Liver (tissue), 9 donors: ENCODE results near the gene FBXW2. TPM values are rescaled to one million over a fixed set of nuclear protein-coding genes. Genes with fewer than 3 reads are reported as not detected.

Experiments used
- DNase-seq: peaks from one replicate; pipeline ENCODE4 v3.0.0-alpha.2; 2017; ENCODE audit warnings: low spot score
- H3K27ac ChIP-seq, 2 donors: one replicate each; pipeline ENCODE4 v1.7.0; 2013; ENCODE audit warnings: inconsistent platforms in 2 of 2, low read length in 2 of 2, control low read depth in 1 of 2, low read depth in 1 of 2, mild to moderate bottlenecking in 1 of 2
- H3K27me3 ChIP-seq, 4 donors: one replicate each; pipeline versions ENCODE4 v1.6.1 to v1.7.0; 2013; ENCODE audit warnings: low read length in 3 of 4, inconsistent platforms in 1 of 4, mild to moderate bottlenecking in 1 of 4, moderate library complexity in 1 of 4; ENCODE audit not compliant: control insufficient read depth in 4 of 4, insufficient read depth in 4 of 4
- H3K36me3 ChIP-seq, 4 donors: one replicate each; pipeline versions ENCODE4 v1.6.1 to v1.7.0; 2013; ENCODE audit warnings: low read length in 3 of 4, mild to moderate bottlenecking in 3 of 4, low read depth in 1 of 4, moderate library complexity in 1 of 4; ENCODE audit not compliant: control insufficient read depth in 4 of 4, insufficient read depth in 3 of 4
- H3K4me1 ChIP-seq, 4 donors: one replicate each; pipeline versions ENCODE4 v1.6.1 to v1.7.0; 2013; ENCODE audit warnings: low read length in 3 of 4, mild to moderate bottlenecking in 3 of 4, moderate library complexity in 1 of 4; ENCODE audit not compliant: control insufficient read depth in 4 of 4, insufficient read depth in 4 of 4
- H3K4me3 ChIP-seq, 3 donors: one replicate each; pipeline versions ENCODE4 v1.6.1 to v1.7.0; 2013; ENCODE audit warnings: low read length in 3 of 3, control low read depth in 1 of 3, low read depth in 1 of 3, mild to moderate bottlenecking in 1 of 3
- H3K9ac ChIP-seq, 2 donors: one replicate each; pipeline ENCODE4 v1.7.0; 2013; ENCODE audit warnings: low read length in 2 of 2, mild to moderate bottlenecking in 2 of 2, moderate library complexity in 2 of 2, control low read depth in 1 of 2, low read depth in 1 of 2
- H3K9me3 ChIP-seq, 4 donors: one replicate each; pipeline versions ENCODE4 v1.6.1 to v1.7.0; 2013; ENCODE audit warnings: low read length in 3 of 4; ENCODE audit not compliant: control insufficient read depth in 4 of 4
- ATF3 ChIP-seq: IDR thresholded peaks from 2 replicates; pipeline ENCODE4 v1.6.1; 2016; ENCODE audit warnings: antibody characterized with exemption
- CTCF ChIP-seq: fragments of 150-350 bp; IDR thresholded peaks from 2 replicates; pipeline ENCODE4 v1.5.1; 2017; ENCODE audit warnings: improper control_type of control experiment, low read depth, low read length; ENCODE audit not compliant: missing input control
- EGR1 ChIP-seq, 2 donors: IDR thresholded peaks; 2 replicates each; pipeline ENCODE4 v1.6.1; 2016 to 2018; ENCODE audit warnings: antibody characterized with exemption in 2 of 2, low read depth in 2 of 2
- FOXA1 ChIP-seq: IDR thresholded peaks from 2 replicates; pipeline ENCODE4 v1.6.1; 2016; ENCODE audit warnings: antibody characterized with exemption
- FOXA2 ChIP-seq: IDR thresholded peaks from 2 replicates; pipeline ENCODE4 v1.6.1; 2016; ENCODE audit warnings: antibody characterized with exemption
- GABPA ChIP-seq, 2 donors: IDR thresholded peaks in 1 of 2; conservative IDR thresholded peaks in 1 of 2; 2 replicates each; pipeline ENCODE4 v1.6.1; 2016; ENCODE audit warnings: antibody characterized with exemption in 2 of 2, mild to moderate bottlenecking in 1 of 2, moderate library complexity in 1 of 2
- HNF4A ChIP-seq, 2 donors: conservative IDR thresholded peaks; 2 replicates each; pipeline ENCODE4 v1.6.1; 2016; ENCODE audit warnings: antibody characterized with exemption in 2 of 2, mild to moderate bottlenecking in 2 of 2
- HNF4G ChIP-seq: IDR thresholded peaks from 2 replicates; pipeline ENCODE4 v1.6.1; 2016; ENCODE audit warnings: antibody characterized with exemption
- JUND ChIP-seq, 2 donors: IDR thresholded peaks; 2 replicates each; pipeline ENCODE4 v1.6.1; 2016; ENCODE audit warnings: antibody characterized with exemption in 2 of 2
- MAX ChIP-seq: IDR thresholded peaks from 2 replicates; pipeline ENCODE4 v1.6.1; 2016; ENCODE audit warnings: antibody characterized with exemption
- NR2F2 ChIP-seq: IDR thresholded peaks from 2 replicates; pipeline ENCODE4 v1.6.1; 2016; ENCODE audit warnings: antibody characterized with exemption
- RAD21 ChIP-seq, 2 donors: IDR thresholded peaks; 2 replicates each; pipeline ENCODE4 v1.6.1; 2016; ENCODE audit warnings: antibody characterized with exemption in 2 of 2, mild to moderate bottlenecking in 2 of 2
- RXRA ChIP-seq, 2 donors: IDR thresholded peaks; 2 replicates each; pipeline ENCODE4 v1.6.1; 2017 to 2018; ENCODE audit warnings: antibody characterized with exemption in 2 of 2, mild to moderate bottlenecking in 1 of 2
- SP1 ChIP-seq: IDR thresholded peaks from 2 replicates; pipeline ENCODE4 v1.6.1; 2018; ENCODE audit warnings: antibody characterized with exemption, mild to moderate bottlenecking
- TAF1 ChIP-seq: conservative IDR thresholded peaks from 2 replicates; pipeline ENCODE4 v1.6.1; 2016; ENCODE audit warnings: antibody characterized with exemption, mild to moderate bottlenecking
- YY1 ChIP-seq: IDR thresholded peaks from 2 replicates; pipeline ENCODE4 v1.6.1; 2016; ENCODE audit warnings: antibody characterized with exemption, mild to moderate bottlenecking
- WGBS: extraction: QIAGEN DNeasy Blood & Tissue Kit; methylation state at CpG from one replicate; pipeline ENCODE4 v1.1.7; 2013; 5-methylcytosine and 5-hydroxymethylcytosine counted together
- polyA plus RNA-seq, 2 donors: library from polyadenylated mRNA; stranded (reverse) in 1 of 2; unstranded in 1 of 2; fragments of 200-250 nt in 1 of 2; fragments of >200 nt in 1 of 2; fragmentation: Nextera tagmentation in 1 of 2; extraction: Ambion mirVana in 1 of 2; gene quantifications; one replicate each; pipeline versions ENCODE4 v1.2.1 to v1.2.3, GENCODE V29; 2013 to 2015
- total RNA-seq, 2 donors: library from RNA; depleted of rRNA; stranded (reverse); fragments of >200 nt; gene quantifications; one replicate each; pipeline ENCODE4 v1.2.3, GENCODE V29; 2014
- TF ChIP-seq, protein P1 (sequence below): IDR thresholded peaks from 2 replicates; pipeline ENCODE4 v1.6.1; 2016; ENCODE audit warnings: antibody characterized with exemption
- TF ChIP-seq, protein P2 (sequence below): IDR thresholded peaks from 2 replicates; pipeline ENCODE4 v1.6.1; 2016; ENCODE audit warnings: antibody characterized with exemption, mild to moderate bottlenecking
- donor health status: healthy.
- donor health status: healthy.
- donor health status: healthy.
- donor health status: healthy.
- donor health status: healthy.

FBXW2 gene
- total and polyA plus RNA-seq, 4 donors: 7.0 to 40.9 (median 22.5) TPM

GRCh38 chr9:120779227-120779626, 14.0 kb downstream of the FBXW2 start:
- H3K4me1 ChIP-seq: peaks cover 13 to 65% (median 55%) of the 10 kb centered on the region in 4 donors
- no peaks in the 10 kb centered on the region for H3K9me3 ChIP-seq
- H3K4me3 ChIP-seq: no peak overlapping the region
- H3K36me3 ChIP-seq: peaks cover 0 to 12% (median 9%) of the 10 kb centered on the region in 4 donors
- H3K9ac ChIP-seq: no peak overlapping the region
- no peak for DNase-seq
- H3K27ac ChIP-seq: peak overlapping the region; percentile 72 to 80
- H3K27me3 ChIP-seq: no peaks in the 10 kb centered on the region
- TF ChIP-seq RXRA (IDR thresholded peaks at IDR 0.05) (no peak), SP1 (no peak), GABPA (IDR thresholded peaks at IDR 0.05 in 1 of 2, conservative IDR thresholded peaks at IDR 0.05 in 1 of 2) (no peak), NR2F2 (no peak), MAX (no peak), FOXA2 (no peak), HNF4A (conservative IDR thresholded peaks at IDR 0.05) (no peak), FOXA1 (no peak), TAF1 (no peak), ATF3 (no peak), CTCF (no peak), JUND (IDR thresholded peaks at IDR 0.05) (no peak), YY1 (no peak), EGR1 (IDR thresholded peaks at IDR 0.05; ENCODE audit: low read depth in 2 of 2) (no peak), RAD21 (IDR thresholded peaks at IDR 0.05) (no peak)
- TF ChIP-seq, protein P1, sequence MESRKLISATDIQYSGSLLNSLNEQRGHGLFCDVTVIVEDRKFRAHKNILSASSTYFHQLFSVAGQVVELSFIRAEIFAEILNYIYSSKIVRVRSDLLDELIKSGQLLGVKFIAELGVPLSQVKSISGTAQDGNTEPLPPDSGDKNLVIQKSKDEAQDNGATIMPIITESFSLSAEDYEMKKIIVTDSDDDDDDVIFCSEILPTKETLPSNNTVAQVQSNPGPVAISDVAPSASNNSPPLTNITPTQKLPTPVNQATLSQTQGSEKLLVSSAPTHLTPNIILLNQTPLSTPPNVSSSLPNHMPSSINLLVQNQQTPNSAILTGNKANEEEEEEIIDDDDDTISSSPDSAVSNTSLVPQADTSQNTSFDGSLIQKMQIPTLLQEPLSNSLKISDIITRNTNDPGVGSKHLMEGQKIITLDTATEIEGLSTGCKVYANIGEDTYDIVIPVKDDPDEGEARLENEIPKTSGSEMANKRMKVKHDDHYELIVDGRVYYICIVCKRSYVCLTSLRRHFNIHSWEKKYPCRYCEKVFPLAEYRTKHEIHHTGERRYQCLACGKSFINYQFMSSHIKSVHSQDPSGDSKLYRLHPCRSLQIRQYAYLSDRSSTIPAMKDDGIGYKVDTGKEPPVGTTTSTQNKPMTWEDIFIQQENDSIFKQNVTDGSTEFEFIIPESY: no peak
- TF ChIP-seq, protein P2, sequence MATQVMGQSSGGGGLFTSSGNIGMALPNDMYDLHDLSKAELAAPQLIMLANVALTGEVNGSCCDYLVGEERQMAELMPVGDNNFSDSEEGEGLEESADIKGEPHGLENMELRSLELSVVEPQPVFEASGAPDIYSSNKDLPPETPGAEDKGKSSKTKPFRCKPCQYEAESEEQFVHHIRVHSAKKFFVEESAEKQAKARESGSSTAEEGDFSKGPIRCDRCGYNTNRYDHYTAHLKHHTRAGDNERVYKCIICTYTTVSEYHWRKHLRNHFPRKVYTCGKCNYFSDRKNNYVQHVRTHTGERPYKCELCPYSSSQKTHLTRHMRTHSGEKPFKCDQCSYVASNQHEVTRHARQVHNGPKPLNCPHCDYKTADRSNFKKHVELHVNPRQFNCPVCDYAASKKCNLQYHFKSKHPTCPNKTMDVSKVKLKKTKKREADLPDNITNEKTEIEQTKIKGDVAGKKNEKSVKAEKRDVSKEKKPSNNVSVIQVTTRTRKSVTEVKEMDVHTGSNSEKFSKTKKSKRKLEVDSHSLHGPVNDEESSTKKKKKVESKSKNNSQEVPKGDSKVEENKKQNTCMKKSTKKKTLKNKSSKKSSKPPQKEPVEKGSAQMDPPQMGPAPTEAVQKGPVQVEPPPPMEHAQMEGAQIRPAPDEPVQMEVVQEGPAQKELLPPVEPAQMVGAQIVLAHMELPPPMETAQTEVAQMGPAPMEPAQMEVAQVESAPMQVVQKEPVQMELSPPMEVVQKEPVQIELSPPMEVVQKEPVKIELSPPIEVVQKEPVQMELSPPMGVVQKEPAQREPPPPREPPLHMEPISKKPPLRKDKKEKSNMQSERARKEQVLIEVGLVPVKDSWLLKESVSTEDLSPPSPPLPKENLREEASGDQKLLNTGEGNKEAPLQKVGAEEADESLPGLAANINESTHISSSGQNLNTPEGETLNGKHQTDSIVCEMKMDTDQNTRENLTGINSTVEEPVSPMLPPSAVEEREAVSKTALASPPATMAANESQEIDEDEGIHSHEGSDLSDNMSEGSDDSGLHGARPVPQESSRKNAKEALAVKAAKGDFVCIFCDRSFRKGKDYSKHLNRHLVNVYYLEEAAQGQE: no peak

DNA sequence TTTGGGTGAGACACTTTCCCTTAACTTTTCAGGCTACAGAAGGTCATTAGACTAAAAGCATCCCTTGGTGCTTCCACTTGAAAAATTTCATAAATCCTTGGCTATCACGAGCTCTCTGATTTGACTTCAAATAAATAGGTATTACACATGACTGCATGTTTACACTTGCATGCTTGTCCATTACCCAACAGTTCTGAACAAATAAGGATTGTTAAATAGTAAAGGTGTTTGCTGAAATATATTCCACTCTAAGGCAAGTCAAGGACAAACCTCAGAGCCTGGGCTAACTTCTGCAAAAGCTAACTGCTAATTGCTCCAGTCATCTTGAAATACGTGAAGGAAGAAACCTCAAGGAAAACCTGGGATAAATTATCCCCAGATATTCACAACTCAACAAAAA, 14.5 kb downstream of the FBXW2 start:
- peaks cover 13 to 61% (median 51%) of the 10 kb centered on the region in 4 donors for H3K4me1 ChIP-seq
- H3K36me3 ChIP-seq: peaks cover 0 to 12% (median 9%) of the 10 kb centered on the region in 4 donors
- H3K9ac ChIP-seq: peak overlapping the region in 1 of 2 donors; percentile 24
- no peak for DNase-seq
- H3K27me3 ChIP-seq: no peaks in the 10 kb centered on the region
- H3K27ac ChIP-seq: peak overlapping the region; percentile 72 to 80
- no peaks in the 10 kb centered on the region for H3K9me3 ChIP-seq
- WGBS: 40% methylated on average over 2 of the region's 2 CpGs
- no peak overlapping the region for H3K4me3 ChIP-seq
- no peak for TF ChIP-seq HNF4G
- TF ChIP-seq FOXA2: peak; percentile 99
- TF ChIP-seq FOXA1: peak; percentile 99
- peak; percentile 52 for TF ChIP-seq ATF3
- TF ChIP-seq SP1: peak; percentile 83
- TF ChIP-seq JUND (IDR thresholded peaks at IDR 0.05): peak; percentile 63 to 75
- no peak for TF ChIP-seq NR2F2
- no peak for TF ChIP-seq TAF1
- no peak for TF ChIP-seq CTCF
- peak; percentile 49 to 89 for TF ChIP-seq EGR1 (IDR thresholded peaks at IDR 0.05; ENCODE audit: low read depth in 2 of 2)
- TF ChIP-seq RAD21 (IDR thresholded peaks at IDR 0.05): peak; percentile 29 to 44
